Body of pancreas (tissue), 4 donors: ENCODE data around the gene DTNB. TPM values are rescaled to one million over a fixed set of nuclear protein-coding genes. Genes with fewer than 3 reads are reported as not detected.

Experiments used
- ATAC-seq: fragments of 150-250 bp; one replicate; pipeline ENCODE4 v1.9.1; 2016
- DNase-seq, 4 donors: peaks; one replicate each; pipeline ENCODE4 v3.0.0-alpha.2; 2019
- H3K27ac ChIP-seq, 4 donors: fragments of 200-600 bp; sonication (generic); 1 replicate in 3 of 4; 2 replicates in 1 of 4; pipeline versions ENCODE4 v1.5.1 to v1.6.1; 2016 to 2019; ENCODE audit warnings: mild to moderate bottlenecking in 1 of 4, mixed read lengths in 1 of 4, moderate library complexity in 1 of 4
- H3K27me3 ChIP-seq, 2 donors: fragments of 200-600 bp; sonication (generic); one replicate each; pipeline ENCODE4 v1.6.0; 2016; ENCODE audit warnings: mild to moderate bottlenecking in 1 of 2
- H3K36me3 ChIP-seq, 2 donors: fragments of 200-600 bp; sonication (generic); replicated peaks in 1 of 2; 2 replicates each; pipeline ENCODE4 v1.5.1; 2016; ENCODE audit warnings: low read depth in 2 of 2; ENCODE audit not compliant: insufficient read depth in 1 of 2
- H3K4me1 ChIP-seq: fragments of 200-600 bp; sonication (generic); one replicate; pipeline ENCODE4 v1.6.0; 2016
- H3K4me3 ChIP-seq, 2 donors: fragments of 200-600 bp; sonication (generic); 1 replicate in 1 of 2; 2 replicates in 1 of 2; pipeline ENCODE4 v1.5.1; 2016 to 2019
- H3K9me3 ChIP-seq, 3 donors: fragments of 200-600 bp; sonication (generic); 1 replicate in 2 of 3; 2 replicates in 1 of 3; pipeline ENCODE4 v1.5.1; 2016
- POLR2A ChIP-seq, 3 donors: fragments of 450-650 bp; IDR thresholded peaks; one replicate each; pipeline ENCODE4 v1.6.1; 2016; ENCODE audit warnings: antibody characterized with exemption in 3 of 3, mild to moderate bottlenecking in 2 of 3
- WGBS, 2 donors: methylation state at CpG; one replicate each; pipeline ENCODE4 v1.1.5; 2017; 5-methylcytosine and 5-hydroxymethylcytosine counted together
- intact Hi-C: fragments of 100-400 bp; cut with DNase I; formaldehyde crosslinking; loops from one replicate; pipeline ENCODE4 v1.15.1; 2023
- total RNA-seq, 2 donors: library from RNA; depleted of rRNA; stranded (reverse); fragments of >200 nt; gene quantifications; one replicate each; pipeline ENCODE4 v1.1.0, GENCODE V29; 2016
- TF ChIP-seq, protein P1 (sequence below), 7 experiments: fragments of 450-650 bp in 4 of 7; fragments of 200-600 bp in 3 of 7; sonication (generic) in 3 of 7; IDR thresholded peaks; one replicate each; pipeline ENCODE4 v1.5.1; 2016 to 2019; ENCODE audit warnings: antibody characterized with exemption in 7 of 7

The DTNB gene
- total RNA-seq, 2 donors from 2014 or later: 17.8 to 22.6 TPM

DNA sequence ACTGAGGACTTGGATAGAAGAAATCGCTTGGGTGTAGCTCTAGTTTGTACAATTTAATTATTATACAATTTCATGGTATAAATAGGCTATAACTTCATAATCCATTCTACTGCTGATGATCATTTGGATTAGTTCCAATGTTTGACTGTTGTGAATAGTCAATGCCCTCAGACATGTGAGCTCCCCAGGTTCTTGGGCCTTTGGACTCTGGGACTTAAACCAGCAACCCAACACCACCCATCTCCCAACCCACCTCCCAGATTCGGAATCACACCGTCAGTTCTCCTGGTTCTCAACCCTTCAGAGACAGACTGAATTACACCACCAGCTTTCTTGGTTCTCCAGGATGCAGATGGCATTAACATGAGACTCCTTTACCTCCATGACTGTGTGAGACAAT is 247.1 kb downstream of the DTNB start:
- DNase-seq (no peak), ATAC-seq (no peak)
- Histone ChIP-seq H3K27me3 (no peaks in the 10 kb centered on the region), H3K9me3 (no peaks in the 10 kb centered on the region), H3K36me3 (no peaks in the 10 kb centered on the region), H3K4me1 (no peaks in the 10 kb centered on the region), H3K27ac (no peak overlapping the region), H3K4me3 (no peak overlapping the region)
- no peak for TF ChIP-seq POLR2A (IDR thresholded peaks at IDR 0.05)
- TF ChIP-seq, protein P1, sequence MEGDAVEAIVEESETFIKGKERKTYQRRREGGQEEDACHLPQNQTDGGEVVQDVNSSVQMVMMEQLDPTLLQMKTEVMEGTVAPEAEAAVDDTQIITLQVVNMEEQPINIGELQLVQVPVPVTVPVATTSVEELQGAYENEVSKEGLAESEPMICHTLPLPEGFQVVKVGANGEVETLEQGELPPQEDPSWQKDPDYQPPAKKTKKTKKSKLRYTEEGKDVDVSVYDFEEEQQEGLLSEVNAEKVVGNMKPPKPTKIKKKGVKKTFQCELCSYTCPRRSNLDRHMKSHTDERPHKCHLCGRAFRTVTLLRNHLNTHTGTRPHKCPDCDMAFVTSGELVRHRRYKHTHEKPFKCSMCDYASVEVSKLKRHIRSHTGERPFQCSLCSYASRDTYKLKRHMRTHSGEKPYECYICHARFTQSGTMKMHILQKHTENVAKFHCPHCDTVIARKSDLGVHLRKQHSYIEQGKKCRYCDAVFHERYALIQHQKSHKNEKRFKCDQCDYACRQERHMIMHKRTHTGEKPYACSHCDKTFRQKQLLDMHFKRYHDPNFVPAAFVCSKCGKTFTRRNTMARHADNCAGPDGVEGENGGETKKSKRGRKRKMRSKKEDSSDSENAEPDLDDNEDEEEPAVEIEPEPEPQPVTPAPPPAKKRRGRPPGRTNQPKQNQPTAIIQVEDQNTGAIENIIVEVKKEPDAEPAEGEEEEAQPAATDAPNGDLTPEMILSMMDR (IDR thresholded peaks at IDR 0.05): no peak
- intact Hi-C loops: no loop called here
- 95 to 100% methylated on average over 3 of the region's 3 CpGs for WGBS, 2 donors

DNA sequence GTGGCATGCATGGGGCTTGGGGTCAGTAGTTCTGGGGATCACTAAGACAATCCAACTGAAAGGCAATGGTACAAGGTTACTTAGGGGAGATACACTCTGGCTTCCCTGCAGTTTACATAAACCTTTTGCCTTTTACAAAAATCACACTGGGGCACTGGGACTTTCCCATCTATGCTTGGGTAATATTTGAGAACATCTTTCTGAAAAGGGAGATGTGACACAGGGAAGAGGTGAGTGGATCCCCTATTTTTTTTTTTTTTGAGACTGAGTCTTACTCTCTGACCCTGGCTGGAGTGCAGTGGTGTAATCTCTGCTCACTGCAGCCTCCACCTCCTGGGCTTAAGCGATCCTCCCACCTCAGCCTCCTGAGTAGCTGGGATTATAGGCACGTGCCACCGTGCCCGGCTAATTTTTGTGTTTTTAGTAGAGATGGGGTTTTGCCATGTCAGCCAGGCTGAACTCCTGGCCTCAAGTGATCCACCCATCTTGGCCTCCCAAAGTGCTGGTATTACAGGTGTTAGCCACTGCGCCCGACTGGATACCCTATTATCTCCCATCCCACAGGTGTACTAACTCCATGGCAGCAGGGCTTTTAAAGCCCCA is 248.8 kb downstream of the DTNB start:
- intact Hi-C loops: no loop called here
- no peaks in the 10 kb centered on the region for H3K4me1 ChIP-seq
- WGBS, 2 donors: 95 to 100% methylated on average over 1 to 6 of the region's 6 CpGs
- ATAC-seq: no peak
- no peak for TF ChIP-seq POLR2A (IDR thresholded peaks at IDR 0.05)
- TF ChIP-seq, protein P1 (IDR thresholded peaks at IDR 0.05): no peak
- no peak for DNase-seq
- no peak overlapping the region for H3K4me3 ChIP-seq
- H3K36me3 ChIP-seq: no peaks in the 10 kb centered on the region
- H3K27me3 ChIP-seq: no peaks in the 10 kb centered on the region
- H3K27ac ChIP-seq: no peak overlapping the region
- no peaks in the 10 kb centered on the region for H3K9me3 ChIP-seq

DNA sequence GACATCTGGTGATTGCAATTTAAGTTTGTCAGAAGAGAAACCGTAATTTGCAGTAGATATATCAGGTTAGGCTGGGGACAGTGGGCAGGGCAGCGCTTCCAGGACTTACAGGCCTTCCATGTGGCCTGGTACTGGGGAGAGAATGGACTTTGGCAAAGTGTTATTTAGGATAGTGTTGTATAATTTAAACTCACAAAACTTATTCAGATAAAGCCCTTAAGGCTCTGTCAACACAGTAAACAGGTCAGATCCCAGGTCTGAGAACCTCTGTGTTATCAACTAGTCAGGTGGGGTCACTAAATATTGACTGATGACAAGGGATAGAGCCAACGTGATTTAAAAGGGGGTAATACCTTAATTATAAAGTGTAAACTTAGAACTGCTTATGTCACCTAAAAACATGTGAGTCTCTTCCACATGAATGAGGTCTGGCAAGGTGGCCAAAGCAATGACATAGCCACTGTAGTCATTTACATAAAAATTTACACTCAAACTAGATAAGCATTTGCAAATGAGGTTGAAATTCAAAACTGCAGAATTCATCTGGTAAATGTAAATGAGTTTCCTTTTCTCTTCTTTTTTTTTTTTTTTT is 251.5 kb downstream of the DTNB start:
- H3K27ac ChIP-seq: no peak overlapping the region
- intact Hi-C loops: no loop called here
- H3K4me1 ChIP-seq: no peaks in the 10 kb centered on the region
- H3K27me3 ChIP-seq: no peaks in the 10 kb centered on the region
- ATAC-seq (no peak), DNase-seq (no peak)
- H3K9me3 ChIP-seq: no peaks in the 10 kb centered on the region
- H3K36me3 ChIP-seq: no peaks in the 10 kb centered on the region
- 53 to 59% methylated on average over 3 of the region's 3 CpGs for WGBS, 2 donors
- H3K4me3 ChIP-seq: no peak overlapping the region
- no peak for TF ChIP-seq POLR2A (IDR thresholded peaks at IDR 0.05)
- TF ChIP-seq, protein P1 (IDR thresholded peaks at IDR 0.05): no peak

DNA sequence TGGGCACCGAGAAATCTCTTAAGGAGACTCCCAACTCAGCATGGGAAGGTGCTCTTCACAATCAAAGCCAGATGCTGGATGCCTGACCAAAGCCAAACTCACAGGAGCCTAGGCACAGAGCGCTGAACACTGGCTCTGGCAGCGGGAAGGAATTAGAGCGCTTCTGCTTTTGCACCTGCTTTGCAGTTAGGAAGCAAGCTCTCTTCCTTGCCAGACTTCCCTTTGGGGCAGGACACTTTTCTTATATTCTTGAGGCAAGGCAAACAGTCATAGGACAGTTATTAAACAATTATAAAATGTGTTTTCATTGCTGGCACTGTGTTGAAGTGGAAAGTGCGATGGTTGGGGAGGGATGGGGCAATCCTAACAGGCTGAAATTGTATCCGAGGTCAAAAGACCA is 252.1 kb downstream of the DTNB start:
- H3K4me1 ChIP-seq: no peaks in the 10 kb centered on the region
- no peak for ATAC-seq
- TF ChIP-seq, protein P1 (IDR thresholded peaks at IDR 0.05): no peak
- no peak for TF ChIP-seq POLR2A (IDR thresholded peaks at IDR 0.05)
- no peak overlapping the region for H3K4me3 ChIP-seq
- no peaks in the 10 kb centered on the region for H3K9me3 ChIP-seq
- H3K27me3 ChIP-seq: no peaks in the 10 kb centered on the region
- DNase-seq: no peak
- intact Hi-C loops: no loop called here
- H3K27ac ChIP-seq: no peak overlapping the region
- H3K36me3 ChIP-seq: no peaks in the 10 kb centered on the region
- 70 to 87% methylated on average over 6 of the region's 6 CpGs for WGBS, 2 donors

DNA sequence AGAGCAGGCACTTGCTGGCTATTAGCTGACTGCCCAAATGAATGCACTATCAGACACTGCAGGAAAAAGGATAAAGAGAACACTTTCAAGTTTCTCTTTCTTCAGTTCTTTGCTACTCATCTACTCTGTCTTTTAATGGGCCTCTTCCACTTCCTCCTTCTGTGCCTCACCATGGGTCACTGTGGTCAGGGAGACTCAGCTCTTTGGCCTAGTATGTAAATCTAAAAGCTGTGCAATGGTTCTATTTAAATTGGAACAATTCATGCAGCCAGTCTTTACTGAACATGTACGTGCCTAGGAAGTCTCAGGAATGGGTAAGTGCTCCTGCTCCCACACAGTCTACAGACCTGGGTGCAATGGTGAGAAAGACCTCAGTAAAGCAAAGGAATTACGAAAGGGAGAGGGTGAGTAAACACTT is 252.5 kb downstream of the DTNB start:
- ATAC-seq (no peak), DNase-seq (peak in 1 of 4 donors; percentile 8)
- 95% methylated on average over 2 of the region's 2 CpGs for WGBS, 2 donors
- Histone ChIP-seq H3K4me1 (no peaks in the 10 kb centered on the region), H3K36me3 (no peaks in the 10 kb centered on the region), H3K27ac (no peak overlapping the region), H3K4me3 (no peak overlapping the region), H3K27me3 (no peaks in the 10 kb centered on the region), H3K9me3 (no peaks in the 10 kb centered on the region)
- intact Hi-C loops: no loop called here
- no peak for TF ChIP-seq POLR2A (IDR thresholded peaks at IDR 0.05)
- TF ChIP-seq, protein P1 (IDR thresholded peaks at IDR 0.05): no peak
